Fibroblast of lung (primary cell): ENCODE results near the gene ABCG8.

Experiments
- EZH2 ChIP-seq: IDR thresholded peaks from 2 replicates; pipeline ENCODE4 v1.5.1; 2012; ENCODE audit warnings: low read length, control low read depth, mild to moderate bottlenecking; ENCODE audit errors: missing control alignments
- TF ChIP-seq, protein P1 (sequence below), 2 donors: IDR thresholded peaks in 1 of 2; conservative IDR thresholded peaks in 1 of 2; 1 replicate in 1 of 2; 2 replicates in 1 of 2; pipeline ENCODE4 v1.5.1; 2011 to 2012; ENCODE audit warnings: low read length in 2 of 2, control low read depth in 1 of 2, inconsistent platforms in 1 of 2, low read depth in 1 of 2, mild to moderate bottlenecking in 1 of 2

DNA sequence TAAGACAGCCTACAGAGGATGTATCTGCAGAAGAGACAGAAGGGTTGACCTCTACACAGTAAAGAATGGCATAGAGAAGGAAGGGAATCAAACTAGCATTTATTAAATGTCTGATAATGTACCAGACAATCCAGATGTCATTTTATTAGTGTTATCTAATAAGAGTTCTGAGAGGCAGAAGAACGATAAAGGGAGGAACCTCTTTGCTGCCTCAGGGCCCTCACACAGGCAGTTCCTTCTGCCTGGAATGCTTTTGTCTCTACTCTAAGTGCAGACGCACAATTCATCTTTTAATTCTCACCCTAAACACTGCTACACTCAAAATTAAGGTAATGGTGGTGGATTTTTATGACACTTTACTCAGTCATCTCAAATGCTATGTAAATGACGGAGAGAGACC, 92.5 kb downstream of the ABCG8 start:
- no peak for TF ChIP-seq EZH2
- TF ChIP-seq, protein P1, sequence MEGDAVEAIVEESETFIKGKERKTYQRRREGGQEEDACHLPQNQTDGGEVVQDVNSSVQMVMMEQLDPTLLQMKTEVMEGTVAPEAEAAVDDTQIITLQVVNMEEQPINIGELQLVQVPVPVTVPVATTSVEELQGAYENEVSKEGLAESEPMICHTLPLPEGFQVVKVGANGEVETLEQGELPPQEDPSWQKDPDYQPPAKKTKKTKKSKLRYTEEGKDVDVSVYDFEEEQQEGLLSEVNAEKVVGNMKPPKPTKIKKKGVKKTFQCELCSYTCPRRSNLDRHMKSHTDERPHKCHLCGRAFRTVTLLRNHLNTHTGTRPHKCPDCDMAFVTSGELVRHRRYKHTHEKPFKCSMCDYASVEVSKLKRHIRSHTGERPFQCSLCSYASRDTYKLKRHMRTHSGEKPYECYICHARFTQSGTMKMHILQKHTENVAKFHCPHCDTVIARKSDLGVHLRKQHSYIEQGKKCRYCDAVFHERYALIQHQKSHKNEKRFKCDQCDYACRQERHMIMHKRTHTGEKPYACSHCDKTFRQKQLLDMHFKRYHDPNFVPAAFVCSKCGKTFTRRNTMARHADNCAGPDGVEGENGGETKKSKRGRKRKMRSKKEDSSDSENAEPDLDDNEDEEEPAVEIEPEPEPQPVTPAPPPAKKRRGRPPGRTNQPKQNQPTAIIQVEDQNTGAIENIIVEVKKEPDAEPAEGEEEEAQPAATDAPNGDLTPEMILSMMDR (conservative IDR thresholded peaks at IDR 0.05 in 1 of 2, IDR thresholded peaks at IDR 0.05 in 1 of 2; ENCODE audit: low read depth in 1 of 2, low read length in 2 of 2), result no peak
